ENCODE data around the gene BSN. TPM values are rescaled to one million over a fixed set of nuclear protein-coding genes. Genes with fewer than 3 reads are reported as not detected.
A peak's percentile ranks its signal among the peaks of the same experiment; 100 is the strongest.
"Not testable (repeated sequence)": the region's sequence is repeated elsewhere in the genome, so short reads cannot be mapped to it uniquely, and the experiment has no call there.

BSN gene
- total RNA-seq, 2 donors from 2014 or later: 0.17 to 0.21 TPM

DNA sequence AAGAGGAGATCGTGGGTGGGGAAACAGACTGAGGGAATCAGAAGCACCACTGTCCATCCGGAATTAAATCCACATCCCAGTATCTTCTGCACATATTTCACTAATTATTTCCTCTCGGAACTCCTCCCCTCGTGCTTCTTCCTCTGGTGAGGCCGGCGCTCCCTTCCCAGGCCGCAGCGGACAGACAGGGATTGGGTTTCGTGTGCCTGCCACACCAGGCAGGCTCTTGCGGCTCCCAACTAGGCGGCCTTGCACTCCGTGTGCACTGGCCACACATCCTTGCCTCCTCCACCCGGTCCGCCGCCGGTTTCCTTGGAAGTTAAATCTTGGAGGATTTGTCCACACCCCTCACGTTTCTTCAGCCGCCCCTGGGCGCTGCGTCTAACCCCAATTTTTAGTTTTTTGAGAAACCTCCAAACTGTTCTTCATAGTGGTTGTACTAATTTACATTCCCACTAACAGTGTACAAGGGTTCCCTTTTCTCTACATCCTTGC is 31.0 kb downstream of the BSN start:
- not testable (repeated sequence) for H3K27me3 Mint-ChIP-seq (ENCODE audit: low read depth); ATAC-seq (replicated peaks in 1 of 2); H3K9me3 Mint-ChIP-seq; H3K36me3 Mint-ChIP-seq (ENCODE audit: insufficient read depth in 2 of 2); H3K27ac Mint-ChIP-seq; DNase-seq; H3K4me3 Mint-ChIP-seq; H3K4me1 Mint-ChIP-seq (ENCODE audit: low read depth)

GRCh38 chr3:49591615-49592014 is 37.3 kb downstream of the BSN start:
- no peaks in the 10 kb centered on the region for H3K36me3 Mint-ChIP-seq (ENCODE audit: insufficient read depth in 2 of 2)
- H3K27me3 Mint-ChIP-seq (ENCODE audit: low read depth): no peaks in the 10 kb centered on the region
- ATAC-seq (replicated peaks in 1 of 2) (no peak), DNase-seq (no peak)
- no peak overlapping the region for H3K4me3 Mint-ChIP-seq
- peaks cover 8% of the 10 kb centered on the region for H3K4me1 Mint-ChIP-seq (ENCODE audit: low read depth)
- no peak overlapping the region for H3K27ac Mint-ChIP-seq
- no peaks in the 10 kb centered on the region for H3K9me3 Mint-ChIP-seq

DNA sequence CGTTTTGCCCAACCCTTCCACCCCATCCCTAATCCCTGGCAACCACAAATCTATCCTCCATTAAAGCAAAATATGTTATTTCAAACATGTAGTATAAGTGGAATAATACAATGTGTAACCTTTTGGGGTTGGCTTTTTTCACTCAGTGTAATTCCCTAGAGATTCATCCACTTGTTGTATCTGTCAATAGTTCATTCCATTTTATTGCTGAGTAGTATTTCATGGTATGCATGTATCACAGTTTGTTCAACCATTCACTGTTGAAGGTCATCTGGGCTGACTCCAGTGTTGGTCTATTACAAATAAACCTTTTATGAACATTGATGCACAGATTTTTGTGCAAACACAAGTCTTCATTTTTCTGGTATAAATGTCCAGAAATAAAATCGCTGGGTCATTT is 38.8 kb downstream of the BSN start:
- ATAC-seq (replicated peaks in 1 of 2) (no peak), DNase-seq (no peak)
- Mint-ChIP-seq H3K27me3 (ENCODE audit: low read depth) (no peaks in the 10 kb centered on the region), H3K36me3 (ENCODE audit: insufficient read depth in 2 of 2) (no peaks in the 10 kb centered on the region), H3K27ac (no peak overlapping the region), H3K9me3 (no peaks in the 10 kb centered on the region), H3K4me1 (ENCODE audit: low read depth) (no peaks in the 10 kb centered on the region), H3K4me3 (no peak overlapping the region)

GRCh38 chr3:49600781-49601180 is 46.5 kb downstream of the BSN start:
- peaks cover 21% of the 10 kb centered on the region for H3K4me1 Mint-ChIP-seq (ENCODE audit: low read depth)
- DNase-seq: no peak
- no peak overlapping the region for H3K4me3 Mint-ChIP-seq

DNA sequence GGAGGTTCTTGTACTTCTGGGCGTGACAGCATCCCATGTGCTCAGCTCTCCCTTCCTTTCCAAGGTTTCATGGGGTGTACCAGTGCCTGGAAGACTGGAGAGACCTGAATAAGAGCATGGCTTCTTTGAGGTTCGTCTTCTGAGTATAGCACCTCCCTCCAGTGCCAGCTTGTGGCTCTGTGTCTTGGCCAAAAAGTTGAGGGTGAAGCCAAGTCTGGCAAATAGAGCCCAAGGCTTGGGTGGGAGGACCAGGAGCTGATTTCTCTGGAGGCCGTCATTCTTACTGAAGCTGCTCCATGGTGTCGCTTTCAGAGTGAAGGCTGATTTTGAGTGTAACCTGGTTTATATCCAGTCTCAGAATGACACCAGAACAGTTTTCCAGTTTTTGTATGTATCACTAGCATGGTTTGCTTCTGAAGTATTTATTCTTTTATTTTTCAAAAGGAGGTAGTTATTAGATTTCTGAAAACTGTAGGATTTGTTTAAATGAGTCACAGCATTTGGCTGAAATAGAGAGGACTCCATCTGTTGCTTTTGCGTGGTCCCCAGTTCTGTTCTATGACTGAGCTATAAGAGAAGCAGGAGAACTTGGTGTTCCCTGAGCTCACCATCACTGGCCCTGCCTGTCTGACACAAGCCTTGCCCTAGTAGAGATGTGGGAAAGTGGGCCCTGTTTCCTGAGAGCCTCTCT is 47.2 kb downstream of the BSN start:
- no peak overlapping the region for H3K27ac Mint-ChIP-seq
- H3K9me3 Mint-ChIP-seq: no peaks in the 10 kb centered on the region
- H3K4me1 Mint-ChIP-seq (ENCODE audit: low read depth): peaks cover 21% of the 10 kb centered on the region
- H3K27me3 Mint-ChIP-seq (ENCODE audit: low read depth): no peaks in the 10 kb centered on the region
- no peak overlapping the region for H3K4me3 Mint-ChIP-seq
- ATAC-seq (replicated peaks in 1 of 2): no peak
- H3K36me3 Mint-ChIP-seq (ENCODE audit: insufficient read depth in 2 of 2): no peaks in the 10 kb centered on the region
- DNase-seq: no peak

More at GRCh38 chr3:49600781-49601180, 46.5 kb downstream of the BSN start:
- Mint-ChIP-seq H3K27ac (no peak overlapping the region), H3K36me3 (ENCODE audit: insufficient read depth in 2 of 2) (no peaks in the 10 kb centered on the region), H3K9me3 (no peaks in the 10 kb centered on the region), H3K27me3 (ENCODE audit: low read depth) (no peaks in the 10 kb centered on the region)
- no peak for ATAC-seq (replicated peaks in 1 of 2)

DNA sequence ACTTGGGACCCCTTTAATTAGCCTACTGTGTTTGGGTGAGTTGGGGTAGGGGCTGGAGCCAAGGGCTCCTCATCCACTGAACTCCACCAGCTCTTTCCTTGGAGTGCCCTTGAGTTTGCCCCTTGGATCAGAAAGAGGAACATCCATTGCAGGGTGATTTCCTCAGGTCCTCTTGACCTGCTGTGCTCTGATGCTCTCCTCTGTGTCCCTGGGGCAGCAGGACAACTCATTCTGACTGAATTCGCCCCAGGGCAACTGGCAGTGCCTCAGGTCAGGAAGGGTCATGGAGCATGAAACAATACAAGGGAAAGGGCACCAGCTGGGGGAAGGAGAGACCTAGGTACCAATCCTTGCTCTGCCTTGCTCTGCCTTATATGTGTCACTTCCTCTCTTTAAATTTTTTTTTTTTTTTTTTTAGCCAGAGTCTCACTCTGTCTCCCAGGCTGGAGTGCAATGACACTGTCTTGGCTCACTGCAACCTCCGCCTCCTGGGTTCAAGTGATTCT is 47.8 kb downstream of the BSN start:
- Mint-ChIP-seq H3K36me3 (ENCODE audit: insufficient read depth in 2 of 2) (no peaks in the 10 kb centered on the region), H3K27me3 (ENCODE audit: low read depth) (no peaks in the 10 kb centered on the region), H3K4me1 (ENCODE audit: low read depth) (peaks cover 21% of the 10 kb centered on the region), H3K4me3 (no peak overlapping the region), H3K9me3 (no peaks in the 10 kb centered on the region), H3K27ac (no peak overlapping the region)
- DNase-seq (no peak), ATAC-seq (replicated peaks in 1 of 2) (no peak)

DNA sequence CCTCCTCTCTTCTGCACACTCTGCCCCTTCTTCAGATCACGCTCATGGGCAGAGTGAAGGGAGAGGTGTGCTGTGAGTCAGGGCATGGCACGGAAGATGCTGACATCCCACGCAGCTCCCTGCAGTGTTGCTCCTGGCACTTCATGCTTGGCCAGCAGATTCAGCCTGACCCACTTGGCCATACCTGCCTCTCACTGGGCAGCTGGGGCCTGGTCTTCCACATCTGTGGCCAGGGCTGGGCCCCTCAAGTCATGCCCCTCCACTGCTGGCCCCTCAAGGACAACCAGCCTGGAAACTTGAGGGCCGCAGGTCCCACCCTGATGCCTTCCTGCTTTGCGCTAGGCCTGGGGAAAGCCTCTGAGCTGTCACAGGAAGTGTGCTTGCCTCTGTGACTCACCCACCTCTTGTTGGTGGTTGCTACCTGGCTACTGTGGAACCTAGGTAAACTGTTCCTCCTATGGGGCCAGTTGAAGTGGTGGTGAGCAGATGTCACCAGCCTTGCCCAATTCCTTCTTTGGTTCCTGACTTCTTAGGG is 48.7 kb downstream of the BSN start:
- H3K36me3 Mint-ChIP-seq (ENCODE audit: insufficient read depth in 2 of 2): no peaks in the 10 kb centered on the region
- H3K4me3 Mint-ChIP-seq: peak overlapping the region; percentile 39 to 48
- H3K27me3 Mint-ChIP-seq (ENCODE audit: low read depth): no peaks in the 10 kb centered on the region
- DNase-seq (peak; percentile 58 to 71), ATAC-seq (replicated peaks in 1 of 2) (peak; percentile 91 to 98)
- H3K27ac Mint-ChIP-seq: peak overlapping the region; percentile 36
- peaks cover 21% of the 10 kb centered on the region for H3K4me1 Mint-ChIP-seq (ENCODE audit: low read depth)
- no peaks in the 10 kb centered on the region for H3K9me3 Mint-ChIP-seq

- H3K27me3 Mint-ChIP-seq (ENCODE audit: low read depth): no peaks in the 10 kb centered on the region
- H3K4me3 Mint-ChIP-seq: no peak overlapping the region
These were observed 52.1 kb downstream of the BSN start for GRCh38 chr3:49606427-49606826.

DNA sequence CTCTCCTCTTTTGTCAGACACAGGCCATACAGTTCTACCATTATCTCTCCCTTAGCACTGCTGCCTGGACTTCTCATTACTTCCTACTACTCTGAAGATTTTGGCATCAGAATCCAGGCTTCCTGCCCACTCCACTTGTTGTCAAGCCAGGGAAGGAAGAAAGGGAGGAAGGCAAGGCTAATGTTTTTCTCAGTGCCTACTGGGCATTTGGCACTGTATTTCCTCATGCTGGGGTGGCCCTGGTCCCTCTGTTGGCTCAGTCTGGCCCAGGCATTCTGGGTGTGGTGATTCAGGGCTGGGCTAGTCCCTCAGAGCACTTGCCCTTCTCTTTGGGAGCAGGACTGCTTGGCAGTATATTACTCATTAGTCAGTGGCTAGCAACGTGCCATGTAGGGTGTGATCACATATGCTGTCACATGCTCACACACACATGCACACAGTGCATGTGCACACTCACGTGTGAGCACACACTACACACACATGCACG is 52.9 kb downstream of the BSN start:
- Mint-ChIP-seq H3K4me1 (ENCODE audit: low read depth) (peaks cover 19% of the 10 kb centered on the region), H3K9me3 (no peaks in the 10 kb centered on the region), H3K36me3 (ENCODE audit: insufficient read depth in 2 of 2) (no peaks in the 10 kb centered on the region), H3K27me3 (ENCODE audit: low read depth) (no peaks in the 10 kb centered on the region), H3K27ac (no peak overlapping the region), H3K4me3 (no peak overlapping the region)
- DNase-seq (no peak), ATAC-seq (replicated peaks in 1 of 2) (no peak)

More at GRCh38 chr3:49606427-49606826, 52.1 kb downstream of the BSN start:
- DNase-seq (no peak), ATAC-seq (replicated peaks in 1 of 2) (peak in 1 of 2 donors; percentile 50)
- Mint-ChIP-seq H3K36me3 (ENCODE audit: insufficient read depth in 2 of 2) (no peaks in the 10 kb centered on the region), H3K9me3 (no peaks in the 10 kb centered on the region), H3K27ac (no peak overlapping the region), H3K4me1 (ENCODE audit: low read depth) (peaks cover 21% of the 10 kb centered on the region)

DNA sequence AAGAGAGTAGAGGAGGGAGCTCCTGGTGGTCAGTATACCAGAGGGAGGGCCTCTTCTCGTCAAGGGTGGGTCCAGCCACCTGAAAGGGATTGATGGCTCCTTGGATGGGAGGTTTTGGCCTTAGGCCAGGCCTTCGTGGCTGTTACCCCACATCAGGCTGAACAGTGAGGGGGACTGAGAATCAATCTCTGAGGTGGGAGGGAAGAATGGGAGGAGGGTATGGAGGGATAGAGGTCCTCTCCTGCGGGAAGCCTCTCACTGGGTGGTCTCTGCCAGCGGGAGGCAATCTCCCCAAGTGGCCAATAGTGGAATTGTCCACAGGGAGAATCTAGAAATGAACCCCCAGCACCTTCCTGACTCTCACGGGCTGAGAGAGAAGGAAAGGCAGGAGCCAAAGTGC is 53.5 kb downstream of the BSN start:
- no peaks in the 10 kb centered on the region for H3K27me3 Mint-ChIP-seq (ENCODE audit: low read depth)
- H3K36me3 Mint-ChIP-seq (ENCODE audit: insufficient read depth in 2 of 2): no peaks in the 10 kb centered on the region
- ATAC-seq (replicated peaks in 1 of 2) (no peak), DNase-seq (no peak)
- H3K4me1 Mint-ChIP-seq (ENCODE audit: low read depth): peaks cover 13% of the 10 kb centered on the region
- no peak overlapping the region for H3K4me3 Mint-ChIP-seq
- H3K9me3 Mint-ChIP-seq: peaks cover 3% of the 10 kb centered on the region in 2 donors
- no peak overlapping the region for H3K27ac Mint-ChIP-seq

DNA sequence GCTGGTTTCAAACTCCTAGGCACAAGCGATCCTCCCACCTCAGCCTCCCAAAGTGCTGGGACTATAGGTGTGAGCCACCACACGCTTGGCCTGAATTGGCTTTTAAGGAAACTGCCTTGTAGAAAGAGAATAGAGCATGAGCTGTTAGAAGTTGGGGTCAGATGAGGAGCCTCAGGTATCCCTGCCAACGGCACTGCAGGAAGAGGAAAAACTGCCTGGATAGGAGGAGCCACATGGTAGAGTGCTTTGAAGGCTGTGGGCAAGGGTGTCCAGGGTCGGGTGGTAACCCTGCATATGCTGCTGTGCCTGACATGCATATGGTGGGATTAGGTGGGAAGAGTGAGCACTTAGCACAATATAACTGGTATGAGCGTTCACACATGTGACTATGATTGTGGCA is 55.0 kb downstream of the BSN start:
- ATAC-seq (replicated peaks in 1 of 2) (no peak), DNase-seq (no peak)
- Mint-ChIP-seq H3K4me1 (ENCODE audit: low read depth) (no peaks in the 10 kb centered on the region), H3K9me3 (peaks cover 3 to 7% of the 10 kb centered on the region in 2 donors), H3K4me3 (no peak overlapping the region), H3K27ac (no peak overlapping the region), H3K27me3 (ENCODE audit: low read depth) (no peaks in the 10 kb centered on the region), H3K36me3 (ENCODE audit: insufficient read depth in 2 of 2) (peaks cover 0 to 3% of the 10 kb centered on the region in 2 donors)

- Mint-ChIP-seq H3K9me3 (peaks cover 3 to 7% of the 10 kb centered on the region in 2 donors), H3K4me1 (ENCODE audit: low read depth) (no peaks in the 10 kb centered on the region), H3K4me3 (no peak overlapping the region), H3K27ac (no peak overlapping the region), H3K27me3 (ENCODE audit: low read depth) (no peaks in the 10 kb centered on the region), H3K36me3 (ENCODE audit: insufficient read depth in 2 of 2) (peaks cover 0 to 3% of the 10 kb centered on the region in 2 donors)
- ATAC-seq (replicated peaks in 1 of 2) (no peak), DNase-seq (no peak)
These were observed 55.5 kb downstream of the BSN start for GRCh38 chr3:49609815-49610214.

- H3K27me3 Mint-ChIP-seq (ENCODE audit: low read depth): no peaks in the 10 kb centered on the region
- no peak for ATAC-seq (replicated peaks in 1 of 2)
- H3K4me1 Mint-ChIP-seq (ENCODE audit: low read depth): no peaks in the 10 kb centered on the region
- H3K9me3 Mint-ChIP-seq: peaks cover 3 to 7% of the 10 kb centered on the region in 2 donors
- H3K4me3 Mint-ChIP-seq: no peak overlapping the region
- DNase-seq: no peak
- peaks cover 0 to 3% of the 10 kb centered on the region in 2 donors for H3K36me3 Mint-ChIP-seq (ENCODE audit: insufficient read depth in 2 of 2)
- no peak overlapping the region for H3K27ac Mint-ChIP-seq
These were observed 56.5 kb downstream of the BSN start for GRCh38 chr3:49610666-49611280.

Data from activated T-cell treated with anti-CD3 and anti-CD28 coated beads, Interleukin-2, amount 50 U/mL, for 72 hours (primary cell).